Measurements from ENCODE around the gene MAGI2. TPM values are rescaled to one million over a fixed set of nuclear protein-coding genes. Genes with fewer than 3 reads are reported as not detected.

Gene MAGI2
- total RNA-seq, 1 experiment from 2014 or later, result 0.52 TPM

GRCh38 chr7:79180533-79180932, 272.9 kb downstream of the MAGI2 start:
- Mint-ChIP-seq H3K4me3 (ENCODE audit: low read depth, unreplicated experiment) (no peak overlapping the region), H3K27me3 (ENCODE audit: unreplicated experiment) (no peaks in the 10 kb centered on the region), H3K4me1 (ENCODE audit: low read depth, unreplicated experiment) (no peaks in the 10 kb centered on the region), H3K27ac (ENCODE audit: unreplicated experiment) (no peak overlapping the region), H3K36me3 (ENCODE audit: insufficient read depth, unreplicated experiment) (no peaks in the 10 kb centered on the region), H3K9me3 (ENCODE audit: low read depth, unreplicated experiment) (peaks cover 4% of the 10 kb centered on the region)
- TF ChIP-seq, protein P1, sequence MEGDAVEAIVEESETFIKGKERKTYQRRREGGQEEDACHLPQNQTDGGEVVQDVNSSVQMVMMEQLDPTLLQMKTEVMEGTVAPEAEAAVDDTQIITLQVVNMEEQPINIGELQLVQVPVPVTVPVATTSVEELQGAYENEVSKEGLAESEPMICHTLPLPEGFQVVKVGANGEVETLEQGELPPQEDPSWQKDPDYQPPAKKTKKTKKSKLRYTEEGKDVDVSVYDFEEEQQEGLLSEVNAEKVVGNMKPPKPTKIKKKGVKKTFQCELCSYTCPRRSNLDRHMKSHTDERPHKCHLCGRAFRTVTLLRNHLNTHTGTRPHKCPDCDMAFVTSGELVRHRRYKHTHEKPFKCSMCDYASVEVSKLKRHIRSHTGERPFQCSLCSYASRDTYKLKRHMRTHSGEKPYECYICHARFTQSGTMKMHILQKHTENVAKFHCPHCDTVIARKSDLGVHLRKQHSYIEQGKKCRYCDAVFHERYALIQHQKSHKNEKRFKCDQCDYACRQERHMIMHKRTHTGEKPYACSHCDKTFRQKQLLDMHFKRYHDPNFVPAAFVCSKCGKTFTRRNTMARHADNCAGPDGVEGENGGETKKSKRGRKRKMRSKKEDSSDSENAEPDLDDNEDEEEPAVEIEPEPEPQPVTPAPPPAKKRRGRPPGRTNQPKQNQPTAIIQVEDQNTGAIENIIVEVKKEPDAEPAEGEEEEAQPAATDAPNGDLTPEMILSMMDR (IDR thresholded peaks at IDR 0.05; ENCODE audit: unreplicated experiment), result no peak
- DNase-seq, result no peak
- CTCF ChIA-PET, result no interaction called here
- intact Hi-C loops (cut with micrococcal nuclease; ENCODE audit: unreplicated experiment), result no loop called here
- BruUV-seq (replicated peaks), result no TSS peak

DNA sequence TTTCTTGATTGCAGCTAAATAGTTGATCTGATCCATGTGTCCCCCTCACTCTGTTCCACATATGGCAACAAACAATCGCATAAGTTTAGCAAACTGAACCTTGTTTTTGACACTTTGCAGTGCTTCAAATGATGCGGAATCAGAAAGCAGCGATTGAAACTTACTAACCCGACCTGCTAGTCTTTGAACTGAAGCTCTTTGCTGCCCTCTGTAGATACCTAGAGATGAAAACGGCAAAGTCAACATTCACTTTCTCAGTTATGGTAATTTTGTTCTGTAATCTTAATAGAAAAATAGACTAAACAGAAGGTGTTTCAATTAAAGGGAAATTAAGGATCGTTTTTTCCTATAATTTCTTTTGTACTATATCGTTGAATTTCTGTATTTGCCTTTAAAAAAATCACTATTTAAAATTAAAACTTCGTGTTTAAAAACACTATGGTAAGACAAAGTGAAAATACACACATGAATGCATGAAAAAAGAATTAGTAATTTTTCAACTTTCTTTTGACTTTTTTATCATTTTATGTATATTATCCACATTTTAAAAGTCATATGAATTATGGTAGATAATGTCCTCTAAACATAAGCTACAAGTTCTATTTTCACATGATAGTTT, 276.5 kb downstream of the MAGI2 start:
- DNase-seq, result peak; percentile 20
- Mint-ChIP-seq H3K27ac (ENCODE audit: unreplicated experiment) (no peak overlapping the region), H3K36me3 (ENCODE audit: insufficient read depth, unreplicated experiment) (no peaks in the 10 kb centered on the region), H3K4me1 (ENCODE audit: low read depth, unreplicated experiment) (no peaks in the 10 kb centered on the region), H3K4me3 (ENCODE audit: low read depth, unreplicated experiment) (no peak overlapping the region), H3K9me3 (ENCODE audit: low read depth, unreplicated experiment) (peaks cover under 1% of the 10 kb centered on the region), H3K27me3 (ENCODE audit: unreplicated experiment) (no peaks in the 10 kb centered on the region)
- CTCF ChIA-PET, result interaction anchor here (1.1 kb wide), 2 partner anchors 588 to 667 kb away, joined by 4 read pairs; no protein-coding TSS in a partner anchor
- intact Hi-C loops (cut with micrococcal nuclease; ENCODE audit: unreplicated experiment), result loop anchor here (2.0 to 10.0 kb wide), 3 partner anchors 240 to 662 kb away; no protein-coding TSS in a partner anchor
- BruUV-seq (replicated peaks), result no TSS peak
- TF ChIP-seq, protein P1 (IDR thresholded peaks at IDR 0.05; ENCODE audit: unreplicated experiment), result peak; percentile 21

GRCh38 chr7:79175374-79175773, 278.1 kb downstream of the MAGI2 start:
- H3K27ac Mint-ChIP-seq (ENCODE audit: unreplicated experiment), result no peak overlapping the region
- no TSS peak for BruUV-seq (replicated peaks)
- H3K4me3 Mint-ChIP-seq (ENCODE audit: low read depth, unreplicated experiment), result no peak overlapping the region
- no peaks in the 10 kb centered on the region for H3K27me3 Mint-ChIP-seq (ENCODE audit: unreplicated experiment)
- TF ChIP-seq, protein P1 (IDR thresholded peaks at IDR 0.05; ENCODE audit: unreplicated experiment), result no peak
- CTCF ChIA-PET, result no interaction called here
- H3K9me3 Mint-ChIP-seq (ENCODE audit: low read depth, unreplicated experiment), result no peaks in the 10 kb centered on the region
- DNase-seq, result no peak
- H3K36me3 Mint-ChIP-seq (ENCODE audit: insufficient read depth, unreplicated experiment), result no peaks in the 10 kb centered on the region
- intact Hi-C loops (cut with micrococcal nuclease; ENCODE audit: unreplicated experiment), result loop anchor here (5.0 to 10.0 kb wide), 2 partner anchors 238 to 661 kb away; no protein-coding TSS in a partner anchor
- H3K4me1 Mint-ChIP-seq (ENCODE audit: low read depth, unreplicated experiment), result no peaks in the 10 kb centered on the region

GRCh38 chr7:79165225-79165624, 288.2 kb downstream of the MAGI2 start:
- TF ChIP-seq, protein P1 (IDR thresholded peaks at IDR 0.05; ENCODE audit: unreplicated experiment), result no peak
- CTCF ChIA-PET, result no interaction called here
- Mint-ChIP-seq H3K27ac (ENCODE audit: unreplicated experiment) (no peak overlapping the region), H3K4me1 (ENCODE audit: low read depth, unreplicated experiment) (no peaks in the 10 kb centered on the region), H3K9me3 (ENCODE audit: low read depth, unreplicated experiment) (no peaks in the 10 kb centered on the region), H3K36me3 (ENCODE audit: insufficient read depth, unreplicated experiment) (no peaks in the 10 kb centered on the region), H3K4me3 (ENCODE audit: low read depth, unreplicated experiment) (no peak overlapping the region), H3K27me3 (ENCODE audit: unreplicated experiment) (no peaks in the 10 kb centered on the region)
- intact Hi-C loops (cut with micrococcal nuclease; ENCODE audit: unreplicated experiment), result no loop called here
- BruUV-seq (replicated peaks), result no TSS peak
- no peak for DNase-seq
